ENCODE results near the gene SEMA6A. TPM values are rescaled to one million over a fixed set of nuclear protein-coding genes. Genes with fewer than 3 reads are reported as not detected.
A peak's percentile ranks its signal among the peaks of the same experiment; 100 is the strongest.

Gene SEMA6A
- polyA plus RNA-seq, 10 donors = 32.9 to 60.2 (median 50.4) TPM

DNA sequence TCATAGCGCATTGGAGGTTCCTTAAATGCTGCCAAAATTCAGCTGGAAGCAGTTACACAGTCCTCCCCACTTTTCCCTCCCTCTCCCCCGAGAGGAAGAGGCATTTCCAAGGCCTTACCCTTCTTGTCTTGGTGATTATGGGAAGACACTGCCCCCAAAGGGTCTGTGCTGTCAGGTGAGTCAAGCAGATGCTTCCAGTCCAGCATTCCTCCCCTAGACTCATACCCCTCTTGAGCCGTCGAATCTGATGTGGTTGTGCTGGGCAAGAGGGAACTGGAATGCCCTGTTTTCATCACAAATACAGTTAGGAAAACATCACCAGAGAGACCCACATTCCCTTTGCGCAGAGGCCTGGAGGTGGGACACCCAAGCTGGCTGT, 107.2 kb downstream of the SEMA6A start:
- DNase-seq = no peak

DNA sequence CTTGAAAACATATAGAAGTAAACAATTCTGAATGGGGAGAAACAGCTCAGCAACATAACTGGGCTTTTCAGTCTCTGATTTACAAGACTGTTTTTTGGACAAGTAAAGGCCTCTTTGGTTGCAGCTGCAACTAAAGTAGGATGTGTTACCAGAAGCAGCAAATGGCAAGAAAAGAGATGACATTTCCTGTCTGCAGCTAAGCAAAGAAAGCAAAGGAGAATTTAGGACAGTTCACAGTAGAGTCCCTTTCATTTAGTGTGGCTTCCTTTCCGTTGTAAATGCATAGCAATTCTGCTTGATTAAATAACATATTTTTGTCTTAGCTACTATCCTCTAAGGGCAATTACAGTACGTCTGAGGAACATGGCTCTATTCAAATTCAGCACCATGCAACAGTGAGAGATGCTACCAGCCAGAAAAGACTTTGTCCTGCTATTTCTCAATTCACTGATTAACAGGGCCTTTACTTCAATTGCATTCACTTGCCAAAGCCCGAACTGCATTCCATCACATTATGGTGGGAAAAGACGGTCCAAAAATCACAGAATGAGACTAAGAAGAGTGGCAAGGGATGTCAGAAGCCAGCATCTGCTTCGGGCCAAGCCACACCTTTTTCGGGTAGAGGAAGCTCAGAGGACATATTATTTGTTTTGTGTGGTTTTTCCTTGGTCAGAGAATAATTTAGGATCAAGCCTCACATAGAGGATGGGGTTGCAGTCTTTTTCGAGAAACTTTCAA, 107.7 kb downstream of the SEMA6A start:
- DNase-seq = peak in 1 of 3 donors; percentile 17

DNA sequence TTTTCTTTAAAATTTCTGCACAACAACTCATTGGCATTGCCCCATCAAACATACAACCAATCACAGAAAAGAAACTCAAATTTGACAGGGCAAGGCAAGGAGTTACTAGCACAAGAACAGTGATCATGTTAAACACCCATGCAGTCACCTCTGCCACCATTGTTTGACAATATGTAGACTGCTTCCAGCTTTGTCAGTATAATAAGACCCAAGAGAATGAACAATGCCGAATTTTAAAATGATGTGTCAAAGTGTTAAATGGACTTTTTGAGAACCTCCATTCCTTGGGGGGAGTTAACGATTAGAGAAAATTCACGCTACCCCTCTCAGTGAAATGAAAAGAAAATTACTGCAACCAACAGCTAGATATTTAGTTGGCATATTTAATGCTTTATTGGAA, 109.2 kb downstream of the SEMA6A start:
- DNase-seq = no peak

DNA sequence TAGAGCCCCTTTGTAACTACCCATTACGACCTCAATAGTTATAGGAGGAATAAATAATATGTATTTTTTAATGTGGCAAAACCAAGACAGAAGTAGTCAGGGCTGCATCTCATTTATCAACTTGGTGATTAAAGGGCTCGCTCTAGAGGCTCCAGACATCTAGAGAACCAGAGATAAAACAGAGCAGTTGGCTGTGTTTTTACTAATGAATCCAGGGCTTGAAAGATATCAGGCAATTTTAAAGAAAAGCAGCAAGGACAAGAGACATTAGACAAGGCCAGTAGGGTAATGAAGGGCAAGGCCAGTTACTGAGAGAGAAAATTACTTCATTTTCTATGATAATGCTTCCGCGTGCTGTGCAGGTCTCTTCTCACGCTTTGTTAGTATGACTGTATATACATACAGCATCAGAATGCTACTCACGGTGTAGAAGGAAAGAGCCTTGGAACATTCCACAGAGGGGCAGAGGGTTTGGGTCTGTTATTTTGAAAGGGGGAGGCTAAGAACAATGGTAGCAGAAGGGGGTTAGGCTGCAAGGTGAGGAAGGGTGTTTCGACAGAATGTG, 110.4 kb downstream of the SEMA6A start:
- no peak for DNase-seq

DNA sequence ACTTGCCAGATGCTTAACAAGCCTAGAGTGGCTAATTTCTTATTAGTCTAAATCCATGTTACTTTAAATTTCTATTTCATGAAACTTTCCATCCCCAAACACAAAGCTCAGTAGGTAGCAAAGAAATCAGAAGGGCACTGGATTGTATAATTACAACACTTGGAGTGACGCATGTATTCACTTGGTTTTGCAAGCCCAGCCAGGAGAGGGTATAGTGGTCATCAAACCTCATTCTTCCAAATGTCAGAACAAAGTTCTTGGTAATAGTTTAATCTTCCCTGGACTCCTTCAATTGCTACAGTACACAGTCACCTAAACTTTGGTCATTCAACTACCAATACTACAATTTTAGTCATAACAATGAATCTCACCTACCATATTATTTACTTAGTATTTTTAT, 112.1 kb downstream of the SEMA6A start:
- no peak for DNase-seq

DNA sequence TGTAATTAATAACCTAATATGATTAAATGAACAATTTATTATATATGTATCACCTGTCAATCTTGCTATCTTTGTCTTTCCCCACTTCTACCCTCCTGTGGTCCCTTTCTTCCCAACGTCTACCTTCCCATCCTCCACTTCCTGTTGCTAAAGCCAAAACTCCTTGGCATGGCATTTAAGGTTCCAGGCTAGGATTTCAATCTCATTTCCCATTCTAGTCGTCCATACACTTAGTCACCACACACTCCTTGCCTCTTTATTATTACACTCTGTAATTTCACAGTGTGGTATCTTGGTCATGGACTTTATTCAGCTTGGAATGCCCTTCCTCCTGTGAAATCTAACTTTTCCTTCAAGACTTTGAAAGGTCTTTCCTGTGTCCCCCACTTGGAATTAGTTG, 115.3 kb downstream of the SEMA6A start:
- DNase-seq = no peak

DNA sequence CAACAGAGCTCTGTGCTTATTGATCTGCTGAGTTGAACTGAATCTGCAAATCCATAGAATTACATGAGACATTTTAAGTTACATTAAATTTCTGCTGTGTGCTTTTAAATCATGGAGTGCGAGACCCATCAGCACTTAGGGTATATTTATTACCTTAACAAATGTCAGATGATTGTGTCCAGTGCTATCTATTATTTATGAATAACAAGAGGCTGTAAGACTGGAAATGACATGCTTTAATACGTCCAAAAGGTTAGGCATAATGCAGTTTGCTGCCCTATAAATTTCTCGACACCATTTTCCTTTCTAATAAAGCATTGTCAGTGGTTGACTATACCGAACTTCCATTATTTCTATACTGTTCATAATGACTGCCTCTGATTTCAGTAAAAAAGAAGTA, 117.6 kb downstream of the SEMA6A start:
- no peak for DNase-seq

DNA sequence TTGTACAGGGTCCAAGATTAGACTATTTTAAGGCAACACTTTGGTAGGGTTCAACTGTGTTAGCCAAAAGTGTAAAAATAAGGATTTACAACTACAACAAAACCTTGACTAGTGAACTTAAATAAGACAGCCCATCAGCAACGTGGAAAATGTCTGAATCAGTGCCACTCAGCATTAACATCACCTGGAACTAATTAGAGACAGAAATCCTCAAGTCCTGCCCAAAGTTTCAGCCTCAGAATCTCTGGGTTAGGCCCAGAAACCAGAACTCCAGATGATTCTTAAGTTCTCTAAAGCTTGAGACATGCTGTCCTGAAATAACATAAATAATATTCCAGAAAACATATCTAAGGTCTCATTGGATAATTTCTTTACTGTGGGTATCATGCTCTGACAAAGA, 118.6 kb downstream of the SEMA6A start:
- DNase-seq = no peak

DNA sequence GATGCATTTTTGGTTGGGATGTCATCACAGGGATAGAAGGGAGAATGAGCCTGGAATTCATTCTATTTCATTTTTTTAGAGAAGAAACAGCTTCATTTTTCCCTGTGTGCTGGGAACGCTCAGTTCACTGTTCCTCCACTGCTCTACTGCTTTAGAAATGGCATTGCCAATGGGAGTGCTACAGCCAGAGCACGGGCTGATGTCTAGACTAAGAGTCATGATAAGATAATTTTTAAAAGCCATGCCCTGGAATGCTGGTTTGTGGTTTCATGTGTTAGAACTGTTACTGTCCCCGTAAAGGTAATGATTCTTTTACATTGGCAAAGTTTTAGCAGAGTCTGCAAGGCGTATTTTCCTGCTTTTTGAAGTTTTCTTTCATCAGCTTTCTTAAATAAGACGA, 119.6 kb downstream of the SEMA6A start:
- peak in 1 of 3 donors; percentile 9 for DNase-seq

DNA sequence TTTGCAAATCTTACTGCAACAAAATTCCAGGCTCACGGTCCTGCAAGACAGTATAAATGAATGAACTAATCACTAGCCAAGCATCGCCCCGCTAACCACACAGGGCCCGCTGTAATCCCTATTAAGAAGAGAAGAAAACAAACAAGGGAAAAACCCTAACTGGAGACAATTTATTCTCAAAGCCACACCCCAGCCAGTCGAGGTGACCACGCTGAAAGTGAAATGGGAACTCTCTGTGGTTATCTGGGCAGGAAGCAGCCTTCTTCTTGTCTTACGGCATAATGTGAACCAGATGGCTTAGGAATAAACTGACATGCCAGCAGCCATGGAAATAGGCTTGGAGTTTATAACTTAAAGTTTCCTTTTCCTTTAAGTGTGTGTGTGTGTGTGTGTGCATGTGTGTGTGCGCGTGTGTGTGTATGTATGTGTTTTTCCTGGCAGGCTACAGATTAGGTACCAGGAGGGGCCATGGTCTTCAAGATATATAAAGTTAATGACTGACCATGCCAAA, 120.2 kb downstream of the SEMA6A start:
- peak; percentile 66 to 86 (median 79) for DNase-seq

DNA sequence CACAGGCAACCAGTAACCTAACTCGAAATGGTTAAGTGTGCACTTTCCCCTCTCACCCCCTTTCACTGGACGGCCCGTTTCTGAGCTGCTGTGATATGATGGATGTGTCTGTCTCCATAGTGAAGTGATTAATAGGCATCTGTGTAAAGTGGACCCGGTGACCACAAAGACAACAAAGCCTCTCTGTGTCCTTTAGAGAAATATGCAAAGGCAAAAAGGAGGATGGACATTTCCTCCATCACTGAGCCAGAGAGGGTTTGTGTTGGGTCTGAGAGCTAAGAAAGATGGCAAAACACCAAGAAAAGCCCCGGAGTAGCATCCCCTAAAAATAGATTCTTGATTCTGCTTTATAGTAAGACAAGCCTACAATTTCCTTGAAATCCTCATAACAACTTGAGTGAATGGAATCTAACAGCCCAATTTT, 120.6 kb downstream of the SEMA6A start:
- no peak for DNase-seq

DNA sequence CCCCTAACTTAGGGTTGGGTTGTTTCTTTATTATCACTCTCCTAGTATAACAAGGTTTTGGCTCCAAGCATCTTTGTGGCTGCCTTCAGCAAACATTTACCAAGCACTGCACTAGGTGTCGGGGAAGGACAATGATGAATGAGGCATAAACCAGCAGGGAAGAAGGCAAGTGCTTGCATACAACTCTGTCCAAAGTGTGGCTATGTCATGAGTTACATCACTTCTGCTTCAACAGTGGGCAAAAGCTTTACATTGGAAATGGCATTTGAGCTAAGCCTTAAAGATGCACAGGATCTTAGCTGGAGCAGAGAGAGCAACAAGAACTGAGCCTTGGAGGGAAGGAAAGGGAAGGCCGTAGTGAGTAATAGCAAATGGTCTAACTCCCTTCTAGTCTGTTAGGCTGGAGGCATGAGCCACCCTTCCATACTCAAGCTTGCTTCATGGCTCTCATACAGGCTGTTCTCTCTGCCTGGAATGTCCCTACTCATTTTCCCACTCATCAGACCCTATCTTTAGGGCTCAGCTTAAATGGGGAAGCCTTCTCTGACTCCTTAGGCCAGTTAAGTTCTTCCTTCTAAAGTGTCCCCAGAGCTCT, 121.8 kb downstream of the SEMA6A start:
- DNase-seq = no peak

DNA sequence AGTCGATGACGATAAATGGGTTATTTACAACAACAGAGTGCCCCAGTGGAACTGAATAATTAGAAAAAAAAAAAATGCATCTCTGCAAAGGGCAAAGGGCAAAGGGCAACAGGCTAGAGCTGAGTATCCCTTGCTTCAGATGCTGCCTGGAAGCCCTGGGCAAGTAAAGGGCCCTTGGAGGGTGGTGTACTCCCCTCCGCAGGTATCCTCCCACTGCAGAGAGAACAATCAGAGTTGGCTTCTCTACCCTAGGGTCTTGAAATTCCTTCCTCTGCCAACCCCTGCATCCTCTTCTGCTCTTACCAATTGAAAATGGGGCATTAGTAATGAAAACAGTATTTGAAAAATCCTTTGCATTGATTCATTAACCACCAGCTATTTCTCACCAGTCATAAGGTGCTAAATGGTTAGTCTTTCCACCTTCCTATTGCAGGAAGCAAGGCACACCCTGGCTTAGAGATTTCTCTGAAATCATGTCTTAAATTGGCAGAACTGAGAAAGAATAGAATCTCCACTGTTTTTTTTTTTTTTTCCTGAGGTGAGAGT, 122.6 kb downstream of the SEMA6A start:
- DNase-seq = no peak

DNA sequence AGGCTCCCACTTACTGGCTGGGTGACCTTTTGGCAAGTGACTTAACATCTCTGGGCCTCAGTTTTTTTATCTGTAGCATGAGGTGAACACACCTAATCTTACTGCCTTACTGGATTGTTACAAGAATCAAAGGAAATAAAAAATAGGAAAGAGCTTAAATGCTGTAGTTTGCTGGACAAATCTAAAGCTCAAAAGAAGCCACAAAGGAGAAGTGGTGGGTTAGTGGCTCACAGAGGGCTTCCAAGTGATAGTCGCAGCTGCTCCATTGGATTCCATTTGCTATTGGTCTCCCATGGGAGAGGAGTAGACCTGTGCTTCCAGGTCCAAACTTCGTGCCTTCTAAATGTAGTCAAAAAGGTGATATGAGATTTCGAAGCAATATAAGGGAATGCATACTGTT, 123.6 kb downstream of the SEMA6A start:
- DNase-seq = no peak

DNA sequence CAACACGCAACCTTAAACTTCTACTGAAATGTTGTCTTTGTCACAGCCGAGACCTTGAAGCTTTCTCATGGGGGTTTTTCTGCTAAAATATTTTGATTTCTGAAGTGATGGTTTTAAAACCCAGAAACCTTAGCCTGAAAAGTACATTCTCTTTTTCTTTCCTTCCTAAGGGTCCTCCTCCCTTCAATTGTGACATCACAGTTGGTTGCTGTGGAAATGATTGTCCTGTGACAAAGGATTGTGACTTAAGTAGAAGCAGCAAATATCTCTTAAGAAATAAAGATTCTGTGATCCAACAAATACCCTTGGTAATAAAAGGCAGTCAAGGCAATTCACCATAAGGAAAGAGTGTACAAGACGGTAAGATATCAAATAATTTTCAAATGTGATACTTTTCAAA, 125.2 kb downstream of the SEMA6A start:
- DNase-seq = no peak

DNA sequence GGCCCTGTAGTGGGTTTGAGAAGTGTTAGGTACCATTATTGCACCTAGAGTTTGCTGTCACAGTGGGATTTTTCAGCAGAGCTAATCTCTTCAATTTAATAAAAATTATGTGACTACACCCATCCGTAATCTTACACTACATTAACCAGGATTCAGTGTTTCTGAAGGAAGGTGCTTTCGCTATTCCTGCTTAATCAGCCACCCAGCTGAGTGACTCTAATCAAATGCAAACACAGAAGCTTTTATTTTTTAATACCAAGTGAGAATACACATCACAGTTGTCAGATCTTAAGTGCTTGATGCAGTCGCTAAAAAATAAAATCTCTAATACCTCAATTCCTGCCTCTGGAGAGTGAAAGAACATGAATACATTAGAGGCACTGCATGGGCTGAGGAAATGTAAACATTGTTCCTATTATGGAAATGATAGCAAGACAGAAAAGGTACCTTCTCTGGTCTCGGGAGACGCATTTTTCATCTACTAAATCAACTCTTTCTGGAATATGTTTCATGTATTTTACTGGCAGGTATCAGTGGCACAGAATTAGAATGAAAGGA, 125.7 kb downstream of the SEMA6A start:
- no peak for DNase-seq

DNA sequence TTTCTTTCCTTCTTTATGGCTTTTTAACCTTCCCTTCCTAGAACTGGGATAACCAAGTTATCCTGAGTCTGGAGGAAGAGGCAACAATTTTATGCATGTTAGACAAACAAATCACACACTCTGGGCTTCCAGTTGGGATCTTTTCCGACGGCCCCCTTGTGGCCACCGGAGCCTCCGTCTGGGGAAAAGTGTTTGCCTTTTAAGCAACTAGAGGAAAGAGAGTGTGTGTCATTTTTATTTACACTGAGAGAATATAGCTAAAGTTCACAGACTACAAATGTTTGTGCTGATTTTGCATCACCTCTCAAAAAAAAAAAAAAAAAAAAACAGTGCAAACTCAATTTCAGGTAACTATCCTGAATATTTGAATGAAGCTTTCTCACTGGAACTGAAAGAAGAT, 126.2 kb downstream of the SEMA6A start:
- no peak for DNase-seq

DNA sequence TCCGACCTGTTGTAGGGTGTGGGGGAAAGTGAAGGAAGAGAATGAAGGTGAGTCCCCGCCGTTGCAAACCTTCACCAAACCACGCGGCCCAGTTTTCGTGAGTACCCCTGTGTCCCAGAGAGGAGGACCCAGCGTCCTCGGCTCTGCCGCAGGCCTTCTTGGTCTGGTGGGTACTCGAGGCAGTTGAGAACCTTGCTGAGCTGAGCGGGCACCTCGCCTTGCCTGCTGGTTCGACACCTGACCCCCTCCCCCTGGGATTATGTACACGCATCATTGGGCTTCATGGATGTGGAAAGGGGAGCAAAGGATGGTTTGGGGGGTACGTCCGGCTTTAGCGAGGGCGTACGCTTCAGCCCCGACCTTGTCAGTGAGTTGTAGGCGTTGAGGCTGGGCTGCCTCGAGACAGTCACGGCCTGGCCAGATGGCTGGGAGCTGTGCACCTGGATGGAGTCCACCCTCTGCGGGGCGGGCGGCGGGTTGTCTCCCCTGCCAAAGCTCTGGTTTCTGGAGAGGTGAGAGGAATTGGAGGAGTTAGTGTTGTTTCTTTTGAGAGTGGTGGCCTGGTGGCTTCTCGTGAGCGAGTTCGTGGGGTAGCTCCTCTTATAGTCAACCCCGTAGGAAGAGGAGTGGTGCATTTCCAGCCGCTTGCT, 128.1 kb downstream of the SEMA6A start:
- no peak for DNase-seq

DNA sequence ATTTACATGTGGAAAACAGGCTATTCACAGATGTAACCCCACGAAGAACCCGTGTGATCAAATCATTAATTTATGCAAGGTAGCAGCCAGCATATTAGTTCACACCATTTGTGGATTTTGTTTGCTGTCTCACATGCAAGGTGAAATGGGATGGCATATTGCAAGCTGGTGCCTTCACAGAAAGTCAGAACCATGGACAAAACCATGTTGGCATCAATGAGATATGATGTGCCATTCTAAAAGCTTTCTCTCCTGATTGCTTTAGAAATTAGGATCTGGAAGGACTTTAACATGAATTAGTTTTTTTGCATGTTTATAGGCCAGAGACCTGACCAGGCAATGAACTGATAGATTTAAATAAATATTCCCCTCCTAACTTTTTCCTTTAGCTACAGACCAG, 129.3 kb downstream of the SEMA6A start:
- no peak for DNase-seq

DNA sequence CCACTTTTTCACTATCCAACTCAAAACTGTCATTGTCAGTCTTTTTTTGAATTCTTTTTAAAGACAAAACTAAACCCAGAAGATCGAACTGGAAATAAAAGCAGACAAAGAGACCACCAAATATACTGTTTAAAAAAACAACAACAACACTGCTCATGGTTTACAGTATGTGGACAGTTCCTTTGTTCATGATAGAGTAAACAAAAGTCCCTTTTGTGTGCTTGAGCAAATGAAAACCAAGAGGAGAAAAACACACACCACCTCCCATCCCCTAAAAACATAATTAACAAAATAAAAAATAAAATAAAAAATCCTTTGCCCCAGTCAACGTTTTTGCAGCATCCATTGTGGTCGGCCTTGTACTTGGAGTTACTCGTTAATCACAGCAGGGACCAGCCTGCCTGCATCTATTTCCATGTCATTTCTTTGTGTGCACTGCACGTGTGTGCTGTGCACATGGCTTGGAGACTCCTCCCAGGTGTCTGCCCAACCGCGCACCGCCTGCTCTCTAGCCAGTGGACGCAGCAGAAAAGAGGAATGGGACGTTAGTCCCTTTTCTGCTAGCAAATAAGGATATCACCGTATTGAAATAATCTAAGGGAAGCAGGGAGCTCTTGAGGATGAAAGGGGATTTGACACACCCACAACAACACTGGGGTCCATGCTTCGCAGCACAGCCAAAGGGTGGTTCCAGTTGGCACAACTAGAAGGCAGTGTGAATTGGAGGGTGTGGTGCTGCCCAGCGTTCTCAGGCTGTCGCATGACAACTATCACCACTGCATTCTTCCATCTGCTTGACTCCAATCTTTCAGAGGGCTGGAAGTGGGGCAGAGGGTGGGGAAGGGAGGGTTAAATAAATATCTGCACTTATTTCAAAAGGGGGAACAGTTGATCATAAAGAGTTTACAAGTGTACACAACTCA, 130.0 kb downstream of the SEMA6A start:
- no peak for DNase-seq

DNA sequence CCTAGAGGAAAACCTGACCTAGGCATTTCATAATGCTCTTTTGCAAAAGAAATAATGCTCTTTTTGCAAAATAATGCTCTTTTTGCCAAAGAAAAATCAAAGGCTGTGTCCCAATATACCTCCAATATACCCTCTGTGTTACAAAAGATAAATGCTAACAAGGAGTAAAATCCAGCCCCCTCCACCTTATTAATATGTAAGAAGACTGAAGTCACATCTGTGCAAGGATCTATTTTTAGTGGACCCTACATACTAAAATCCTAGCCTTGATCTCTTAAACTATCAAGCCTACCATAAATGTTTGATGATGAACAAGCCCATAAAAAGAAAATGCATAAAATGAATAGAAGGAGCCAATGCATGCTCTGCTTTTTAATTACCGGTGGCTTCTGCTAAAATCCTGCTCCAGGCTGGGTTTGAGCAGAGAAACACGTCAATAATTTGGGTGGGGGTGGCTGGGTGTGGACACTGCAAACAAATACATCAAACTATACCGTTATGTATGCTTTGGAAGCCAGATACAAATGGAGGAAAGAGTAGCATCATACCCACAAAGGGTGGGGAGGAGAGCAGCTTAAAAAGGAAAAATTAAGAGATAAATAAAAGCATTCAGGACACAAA, 131.6 kb downstream of the SEMA6A start:
- no peak for DNase-seq
